Measurements from ENCODE around the gene JAK1. TPM values are rescaled to one million over a fixed set of nuclear protein-coding genes. Genes with fewer than 3 reads are reported as not detected.
A peak's percentile ranks its signal among the peaks of the same experiment; 100 is the strongest.

The JAK1 gene
- total RNA-seq, 1 donor from 2014 or later, result 80.7 TPM

DNA sequence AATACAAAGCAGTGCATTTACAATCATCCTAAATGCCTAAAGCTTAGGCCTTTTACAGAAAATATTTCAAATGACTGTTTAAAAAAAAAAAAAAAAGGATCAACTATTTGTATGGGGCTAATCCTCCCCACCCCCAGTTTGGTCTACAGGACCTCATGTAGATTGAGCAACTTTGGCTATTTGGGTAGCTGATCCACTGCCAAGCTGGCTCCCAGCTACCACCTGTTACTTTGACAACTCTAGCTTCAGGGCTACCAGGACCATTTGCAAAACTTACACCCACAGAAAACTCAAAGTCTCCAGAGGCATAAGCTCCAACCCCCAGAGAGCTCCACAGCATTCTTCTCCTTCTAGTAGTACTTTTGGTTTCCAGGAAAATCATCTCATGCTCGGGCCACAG is 29.4 kb downstream of the JAK1 start:
- Histone ChIP-seq H3K79me2 (ENCODE audit: insufficient read depth, low read length) (peaks cover 80% of the 10 kb centered on the region), H4K20me1 (ENCODE audit: insufficient read depth, low read length) (peaks cover 18% of the 10 kb centered on the region), H3K4me2 (ENCODE audit: low read length) (no peak overlapping the region), H3K27ac (ENCODE audit: low read depth, low read length) (no peak overlapping the region), H3K4me1 (ENCODE audit: insufficient read depth, low read length) (peaks cover 32% of the 10 kb centered on the region), H2AFZ (ENCODE audit: low read depth, low read length) (no peak overlapping the region), H3K4me3 (ENCODE audit: insufficient read depth, low read depth, low read length) (no peak overlapping the region), H3K36me3 (ENCODE audit: insufficient read depth, low read length) (no peaks in the 10 kb centered on the region), H3K27me3 (ENCODE audit: insufficient read depth, low read length) (no peaks in the 10 kb centered on the region), H3K9ac (ENCODE audit: low read length) (no peak overlapping the region), H3K9me3 (ENCODE audit: insufficient read depth, low read depth, low read length) (no peaks in the 10 kb centered on the region)
- no peaks in the 10 kb centered on the region for H3K9me3 Mint-ChIP-seq (ENCODE audit: unreplicated experiment)
- H3K27ac Mint-ChIP-seq (ENCODE audit: unreplicated experiment), result no peak overlapping the region
- DNase-seq (ENCODE audit: low read depth) (no peak), FAIRE-seq (no peak)
- peaks cover 21% of the 10 kb centered on the region for H3K4me1 Mint-ChIP-seq (ENCODE audit: low read depth, unreplicated experiment)
- H3K4me3 Mint-ChIP-seq (ENCODE audit: unreplicated experiment), result no peak overlapping the region
- H3K36me3 Mint-ChIP-seq (ENCODE audit: low read depth, unreplicated experiment), result peaks cover 4% of the 10 kb centered on the region
- H3K27me3 Mint-ChIP-seq (ENCODE audit: low read depth, unreplicated experiment), result no peaks in the 10 kb centered on the region
- TF ChIP-seq CTCF (IDR thresholded peaks at IDR 0.05; ENCODE audit: insufficient read depth, low read depth, low read length) (no peak), EZH2 (IDR thresholded peaks at IDR 0.05; ENCODE audit: insufficient read depth, low read length) (no peak)

DNA sequence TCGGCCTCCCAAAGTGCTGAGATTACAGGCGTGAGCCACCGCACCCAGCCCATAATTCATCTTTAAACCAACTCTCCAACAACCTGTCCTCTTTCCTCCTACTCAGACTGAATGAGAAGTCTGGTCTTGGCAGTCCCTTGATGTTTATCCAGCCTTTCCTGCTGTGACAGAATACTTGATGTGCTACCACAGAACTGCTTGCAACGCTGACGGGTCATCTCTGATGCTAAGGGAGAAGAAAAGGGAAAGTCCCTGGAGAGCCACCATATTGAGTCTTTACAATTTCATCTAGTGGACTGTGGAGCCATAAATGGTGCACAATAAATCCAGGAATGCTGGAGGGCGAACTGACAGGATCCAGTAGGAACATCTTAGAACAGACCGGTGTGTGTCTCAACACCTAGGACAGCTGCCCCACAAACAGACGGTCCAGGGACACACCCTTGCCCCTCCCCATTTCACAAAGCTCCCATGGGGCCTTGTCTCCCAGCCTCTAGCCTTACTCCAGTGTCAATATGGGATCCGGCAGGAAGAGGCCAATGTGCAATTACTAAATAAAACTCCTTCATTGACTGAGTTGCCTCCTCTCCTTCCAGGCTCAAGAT is 30.7 kb downstream of the JAK1 start:
- Histone ChIP-seq H3K9me3 (ENCODE audit: insufficient read depth, low read depth, low read length) (no peaks in the 10 kb centered on the region), H4K20me1 (ENCODE audit: insufficient read depth, low read length) (peaks cover 10% of the 10 kb centered on the region), H3K27me3 (ENCODE audit: insufficient read depth, low read length) (no peaks in the 10 kb centered on the region), H3K9ac (ENCODE audit: low read length) (no peak overlapping the region), H3K4me3 (ENCODE audit: insufficient read depth, low read depth, low read length) (no peak overlapping the region), H3K4me1 (ENCODE audit: insufficient read depth, low read length) (peaks cover 32% of the 10 kb centered on the region), H3K36me3 (ENCODE audit: insufficient read depth, low read length) (no peaks in the 10 kb centered on the region), H3K4me2 (ENCODE audit: low read length) (no peak overlapping the region), H3K27ac (ENCODE audit: low read depth, low read length) (no peak overlapping the region), H3K79me2 (ENCODE audit: insufficient read depth, low read length) (peaks cover 78% of the 10 kb centered on the region), H2AFZ (ENCODE audit: low read depth, low read length) (no peak overlapping the region)
- Mint-ChIP-seq H3K4me1 (ENCODE audit: low read depth, unreplicated experiment) (peaks cover 17% of the 10 kb centered on the region), H3K4me3 (ENCODE audit: unreplicated experiment) (no peak overlapping the region), H3K27ac (ENCODE audit: unreplicated experiment) (no peak overlapping the region), H3K27me3 (ENCODE audit: low read depth, unreplicated experiment) (no peaks in the 10 kb centered on the region), H3K36me3 (ENCODE audit: low read depth, unreplicated experiment) (peaks cover 4% of the 10 kb centered on the region), H3K9me3 (ENCODE audit: unreplicated experiment) (no peaks in the 10 kb centered on the region)
- no peak for FAIRE-seq
- no peak for DNase-seq (ENCODE audit: low read depth)
- TF ChIP-seq EZH2 (IDR thresholded peaks at IDR 0.05; ENCODE audit: insufficient read depth, low read length), result no peak
- TF ChIP-seq CTCF (IDR thresholded peaks at IDR 0.05; ENCODE audit: insufficient read depth, low read depth, low read length), result no peak

DNA sequence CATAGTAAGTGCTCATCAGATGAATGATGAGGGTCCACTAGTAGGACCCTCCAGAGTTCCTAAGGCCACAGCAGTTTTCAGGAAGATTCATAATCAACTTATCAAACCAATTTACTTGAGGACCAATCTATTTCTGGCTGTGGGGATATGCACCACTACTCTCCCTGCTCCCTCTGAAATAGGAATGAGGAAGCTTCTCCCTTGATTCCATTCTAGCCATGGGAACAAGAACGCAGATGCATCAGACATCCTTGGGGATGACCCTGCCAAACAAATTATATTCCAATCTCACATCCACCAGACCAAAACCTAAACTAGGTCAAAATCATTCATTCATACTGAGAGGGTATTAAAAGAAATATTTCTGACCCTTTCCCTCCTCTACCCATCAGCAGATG is 31.5 kb downstream of the JAK1 start:
- H3K9me3 ChIP-seq (ENCODE audit: insufficient read depth, low read depth, low read length), result no peaks in the 10 kb centered on the region
- peaks cover 76% of the 10 kb centered on the region for H3K79me2 ChIP-seq (ENCODE audit: insufficient read depth, low read length)
- H3K9ac ChIP-seq (ENCODE audit: low read length), result peak overlapping the region; percentile 88
- H3K27me3 ChIP-seq (ENCODE audit: insufficient read depth, low read length), result no peaks in the 10 kb centered on the region
- peaks cover 6% of the 10 kb centered on the region for H4K20me1 ChIP-seq (ENCODE audit: insufficient read depth, low read length)
- DNase-seq (ENCODE audit: low read depth) (no peak), FAIRE-seq (no peak)
- Mint-ChIP-seq H3K36me3 (ENCODE audit: low read depth, unreplicated experiment) (peaks cover 4% of the 10 kb centered on the region), H3K4me1 (ENCODE audit: low read depth, unreplicated experiment) (peaks cover 17% of the 10 kb centered on the region), H3K9me3 (ENCODE audit: unreplicated experiment) (no peaks in the 10 kb centered on the region), H3K4me3 (ENCODE audit: unreplicated experiment) (no peak overlapping the region), H3K27me3 (ENCODE audit: low read depth, unreplicated experiment) (no peaks in the 10 kb centered on the region), H3K27ac (ENCODE audit: unreplicated experiment) (peak overlapping the region; percentile 78)
- H3K27ac ChIP-seq (ENCODE audit: low read depth, low read length), result peak overlapping the region; percentile 98
- H3K36me3 ChIP-seq (ENCODE audit: insufficient read depth, low read length), result no peaks in the 10 kb centered on the region
- H3K4me2 ChIP-seq (ENCODE audit: low read length), result peak overlapping the region; percentile 83
- H2AFZ ChIP-seq (ENCODE audit: low read depth, low read length), result no peak overlapping the region
- no peak overlapping the region for H3K4me3 ChIP-seq (ENCODE audit: insufficient read depth, low read depth, low read length)
- H3K4me1 ChIP-seq (ENCODE audit: insufficient read depth, low read length), result peaks cover 32% of the 10 kb centered on the region
- no peak for TF ChIP-seq EZH2 (IDR thresholded peaks at IDR 0.05; ENCODE audit: insufficient read depth, low read length)
- TF ChIP-seq CTCF (IDR thresholded peaks at IDR 0.05; ENCODE audit: insufficient read depth, low read depth, low read length), result no peak
